ENCODE data around the gene TBC1D14. TPM values are rescaled to one million over a fixed set of nuclear protein-coding genes. Genes with fewer than 3 reads are reported as not detected.

Gene TBC1D14
- total and polyA plus RNA-seq, 10 donors: 13.7 to 114 (median 68.4) TPM

- Histone ChIP-seq H3K27ac (peak overlapping the region in 1 of 8 donors; percentile 94), H3K4me3 (no peak overlapping the region), H3K27me3 (replicated peaks in 1 of 7) (no peaks in the 10 kb centered on the region), H3K9me3 (no peaks in the 10 kb centered on the region), H3K36me3 (peaks cover 0 to 32% (median 0%) of the 10 kb centered on the region in 6 donors), H3K4me1 (peaks cover 36 to 88% (median 52%) of the 10 kb centered on the region in 6 donors)
- intact Hi-C loops (cut with DNase I; ENCODE audit: low total_unique reads): no loop called here
- 65 to 93% (median 73%) methylated on average over 4 of the region's 4 CpGs for WGBS, 5 donors
- TF ChIP-seq POLR2AphosphoS5 (IDR thresholded peaks at IDR 0.05) (no peak), CTCF (IDR thresholded peaks at IDR 0.05 in 8 of 11, conservative IDR thresholded peaks at IDR 0.05 in 3 of 11) (no peak), POLR2A (IDR thresholded peaks at IDR 0.05) (no peak)
- DNase-seq: no peak
Measured at GRCh38 chr4:6935965-6936364, 26.3 kb downstream of the TBC1D14 start.

DNA sequence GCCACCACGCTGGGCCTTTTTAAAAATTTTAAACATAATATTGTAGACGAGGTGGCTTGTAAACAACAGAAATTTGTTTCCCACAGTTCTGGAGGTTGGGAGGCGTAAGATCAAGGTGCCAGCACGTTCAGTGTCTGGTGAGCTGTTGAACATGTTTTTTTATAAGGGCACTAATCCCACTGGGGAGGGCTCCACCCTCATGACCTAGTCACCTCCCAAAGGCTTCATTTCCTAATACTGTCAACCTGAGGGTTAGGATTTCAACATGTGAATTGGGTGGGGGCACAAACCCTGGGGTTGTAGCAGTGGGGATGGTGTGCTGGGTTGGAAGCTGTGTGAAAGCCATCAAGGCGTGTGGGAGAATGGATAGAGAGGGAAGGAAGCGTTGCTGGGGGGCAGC, 27.6 kb downstream of the TBC1D14 start:
- WGBS, 5 donors: 74 to 98% (median 84%) methylated on average over 6 of the region's 6 CpGs
- Histone ChIP-seq H3K4me1 (peaks cover 48 to 90% (median 62%) of the 10 kb centered on the region in 6 donors), H3K27me3 (replicated peaks in 1 of 7) (no peaks in the 10 kb centered on the region), H3K27ac (peak overlapping the region in 4 of 8 donors; percentile 66 to 94 (median 92)), H3K9me3 (no peaks in the 10 kb centered on the region), H3K36me3 (peaks cover 0 to 19% (median 0%) of the 10 kb centered on the region in 6 donors), H3K4me3 (no peak overlapping the region)
- intact Hi-C loops (cut with DNase I; ENCODE audit: low total_unique reads): no loop called here
- TF ChIP-seq POLR2AphosphoS5 (IDR thresholded peaks at IDR 0.05): no peak
- no peak for TF ChIP-seq POLR2A (IDR thresholded peaks at IDR 0.05)
- TF ChIP-seq CTCF (IDR thresholded peaks at IDR 0.05 in 8 of 11, conservative IDR thresholded peaks at IDR 0.05 in 3 of 11): no peak
- DNase-seq: no peak

GRCh38 chr4:6937754-6938153, 28.1 kb downstream of the TBC1D14 start:
- no peaks in the 10 kb centered on the region for H3K27me3 ChIP-seq (replicated peaks in 1 of 7)
- H3K4me1 ChIP-seq: peaks cover 53 to 90% (median 64%) of the 10 kb centered on the region in 6 donors
- WGBS, 5 donors: 52 to 65% (median 61%) methylated on average over 11 to 17 of the region's 17 CpGs
- intact Hi-C loops (cut with DNase I; ENCODE audit: low total_unique reads): no loop called here
- H3K9me3 ChIP-seq: no peaks in the 10 kb centered on the region
- no peak for TF ChIP-seq POLR2AphosphoS5 (IDR thresholded peaks at IDR 0.05)
- TF ChIP-seq POLR2A (IDR thresholded peaks at IDR 0.05): no peak
- TF ChIP-seq CTCF (IDR thresholded peaks at IDR 0.05 in 8 of 11, conservative IDR thresholded peaks at IDR 0.05 in 3 of 11): no peak
- DNase-seq: no peak
- H3K36me3 ChIP-seq: peaks cover 0 to 15% (median 0%) of the 10 kb centered on the region in 6 donors
- peak overlapping the region in 6 of 8 donors; percentile 47 to 94 (median 79) for H3K27ac ChIP-seq
- H3K4me3 ChIP-seq: no peak overlapping the region

GRCh38 chr4:6938237-6938636, 28.6 kb downstream of the TBC1D14 start:
- Histone ChIP-seq H3K27ac (peak overlapping the region in 6 of 8 donors; percentile 47 to 94 (median 79)), H3K4me1 (peaks cover 58 to 93% (median 68%) of the 10 kb centered on the region in 6 donors)
- TF ChIP-seq POLR2AphosphoS5 (IDR thresholded peaks at IDR 0.05): peak; percentile 79 to 93 (median 90)
- TF ChIP-seq CTCF (IDR thresholded peaks at IDR 0.05 in 8 of 11, conservative IDR thresholded peaks at IDR 0.05 in 3 of 11): no peak
- TF ChIP-seq POLR2A (IDR thresholded peaks at IDR 0.05): no peak

More at GRCh38 chr4:6938237-6938636, 28.6 kb downstream of the TBC1D14 start:
- Histone ChIP-seq H3K4me3 (peak overlapping the region in 2 of 8 donors; percentile 6 to 37), H3K9me3 (no peaks in the 10 kb centered on the region), H3K36me3 (peaks cover 0 to 14% (median 0%) of the 10 kb centered on the region in 6 donors), H3K27me3 (replicated peaks in 1 of 7) (no peaks in the 10 kb centered on the region)
- intact Hi-C loops (cut with DNase I; ENCODE audit: low total_unique reads): no loop called here
- peak; percentile 84 for DNase-seq
- 18 to 44% (median 30%) methylated on average over 3 to 7 of the region's 7 CpGs for WGBS, 5 donors

Data from spleen (tissue), 11 donors.